ENCODE results near the gene PCDH15.

Gene PCDH15
- total RNA-seq = 0 to 0.13 (median 0) reads per million in 9 experiments

GRCh38 chr10:54800741-54801421, at the start of gene PCDH15:
Gene PCDH15 (minus strand): TSS chr10:54801231. CDS start chr10:54664262, 136,969 bp downstream.
- Mint-ChIP-seq H3K9me3 (peaks cover 0 to 8% of the 10 kb centered on the region in 2 donors), H3K4me3 (no peak within 1 kb of the TSS), H3K4me1 (ENCODE audit: low read depth in 2 of 2) (no peaks in the 10 kb centered on the region), H3K27me3 (no peaks in the 10 kb centered on the region), H3K36me3 (ENCODE audit: insufficient read depth) (no peaks in the 10 kb centered on the region), H3K27ac (no peak within 1 kb of the TSS)
- ATAC-seq (replicated peaks) (no peak), DNase-seq (no peak)

GRCh38 chr10:54843932-54844331, 42.9 kb upstream of the PCDH15 start:
- no peaks in the 10 kb centered on the region for H3K4me1 Mint-ChIP-seq (ENCODE audit: low read depth in 2 of 2)
- DNase-seq = no peak

GRCh38 chr10:54843085-54843646, 42.1 kb upstream of the PCDH15 start:
- H3K36me3 Mint-ChIP-seq (ENCODE audit: insufficient read depth) = no peaks in the 10 kb centered on the region
- H3K27me3 Mint-ChIP-seq = no peaks in the 10 kb centered on the region
- no peaks in the 10 kb centered on the region for H3K4me1 Mint-ChIP-seq (ENCODE audit: low read depth in 2 of 2)
- ATAC-seq (replicated peaks) (no peak), DNase-seq (no peak)
- no peak overlapping the region for H3K27ac Mint-ChIP-seq
- H3K9me3 Mint-ChIP-seq = peaks cover 5 to 8% of the 10 kb centered on the region in 2 donors
- H3K4me3 Mint-ChIP-seq = no peak overlapping the region

More at GRCh38 chr10:54843932-54844331, 42.9 kb upstream of the PCDH15 start:
- H3K27ac Mint-ChIP-seq = no peak overlapping the region
- no peaks in the 10 kb centered on the region for H3K36me3 Mint-ChIP-seq (ENCODE audit: insufficient read depth)
- no peak for ATAC-seq (replicated peaks)
- H3K4me3 Mint-ChIP-seq = no peak overlapping the region
- peaks cover 5 to 8% of the 10 kb centered on the region in 2 donors for H3K9me3 Mint-ChIP-seq
- H3K27me3 Mint-ChIP-seq = no peaks in the 10 kb centered on the region

- H3K27ac Mint-ChIP-seq = no peak overlapping the region
- no peaks in the 10 kb centered on the region for H3K27me3 Mint-ChIP-seq
- no peak overlapping the region for H3K4me3 Mint-ChIP-seq
- no peaks in the 10 kb centered on the region for H3K4me1 Mint-ChIP-seq (ENCODE audit: low read depth in 2 of 2)
- DNase-seq = no peak
- peaks cover 9 to 14% of the 10 kb centered on the region in 2 donors for H3K9me3 Mint-ChIP-seq
- no peaks in the 10 kb centered on the region for H3K36me3 Mint-ChIP-seq (ENCODE audit: insufficient read depth)
- no peak for ATAC-seq (replicated peaks)
Observed at GRCh38 chr10:54837479-54837878, 36.4 kb upstream of the PCDH15 start.

GRCh38 chr10:54833029-54833428, 32.0 kb upstream of the PCDH15 start:
- H3K36me3 Mint-ChIP-seq (ENCODE audit: insufficient read depth) = no peaks in the 10 kb centered on the region
- no peak for ATAC-seq (replicated peaks)
- H3K9me3 Mint-ChIP-seq = peaks cover 10 to 13% of the 10 kb centered on the region in 2 donors
- H3K27ac Mint-ChIP-seq = no peak overlapping the region
- no peaks in the 10 kb centered on the region for H3K27me3 Mint-ChIP-seq
- H3K4me3 Mint-ChIP-seq = no peak overlapping the region
- H3K4me1 Mint-ChIP-seq (ENCODE audit: low read depth in 2 of 2) = no peaks in the 10 kb centered on the region
- DNase-seq = no peak

- H3K4me3 Mint-ChIP-seq = no peak overlapping the region
- no peaks in the 10 kb centered on the region for H3K4me1 Mint-ChIP-seq (ENCODE audit: low read depth in 2 of 2)
- no peak overlapping the region for H3K27ac Mint-ChIP-seq
Observed at GRCh38 chr10:54826994-54827560, 26.0 kb upstream of the PCDH15 start.

GRCh38 chr10:54815583-54815982, 14.6 kb upstream of the PCDH15 start:
- Mint-ChIP-seq H3K36me3 (ENCODE audit: insufficient read depth) (no peaks in the 10 kb centered on the region), H3K9me3 (peaks cover 6 to 24% of the 10 kb centered on the region in 2 donors), H3K27me3 (no peaks in the 10 kb centered on the region), H3K27ac (no peak overlapping the region), H3K4me3 (no peak overlapping the region), H3K4me1 (ENCODE audit: low read depth in 2 of 2) (no peaks in the 10 kb centered on the region)
- DNase-seq (no peak), ATAC-seq (replicated peaks) (no peak)

More at GRCh38 chr10:54826994-54827560, 26.0 kb upstream of the PCDH15 start:
- DNase-seq (no peak), ATAC-seq (replicated peaks) (no peak)
- Mint-ChIP-seq H3K36me3 (ENCODE audit: insufficient read depth) (no peaks in the 10 kb centered on the region), H3K27me3 (no peaks in the 10 kb centered on the region), H3K9me3 (peaks cover 7 to 9% of the 10 kb centered on the region in 2 donors)

- ATAC-seq (replicated peaks) (no peak), DNase-seq (no peak)
- H3K27me3 Mint-ChIP-seq = no peaks in the 10 kb centered on the region
- no peak overlapping the region for H3K4me3 Mint-ChIP-seq
- no peaks in the 10 kb centered on the region for H3K4me1 Mint-ChIP-seq (ENCODE audit: low read depth in 2 of 2)
- peaks cover 5 to 8% of the 10 kb centered on the region in 2 donors for H3K9me3 Mint-ChIP-seq
- H3K36me3 Mint-ChIP-seq (ENCODE audit: insufficient read depth) = no peaks in the 10 kb centered on the region
- H3K27ac Mint-ChIP-seq = no peak overlapping the region
Observed at GRCh38 chr10:54808186-54808935, 7.3 kb upstream of the PCDH15 start.

- Mint-ChIP-seq H3K4me3 (no peak overlapping the region), H3K27ac (no peak overlapping the region), H3K36me3 (ENCODE audit: insufficient read depth) (no peaks in the 10 kb centered on the region), H3K9me3 (peaks cover 0 to 8% of the 10 kb centered on the region in 2 donors), H3K4me1 (ENCODE audit: low read depth in 2 of 2) (no peaks in the 10 kb centered on the region), H3K27me3 (no peaks in the 10 kb centered on the region)
- no peak for ATAC-seq (replicated peaks)
- DNase-seq = no peak
Observed at GRCh38 chr10:54799506-54799905, 1.5 kb downstream of the PCDH15 start.

- DNase-seq = no peak
- no peak for ATAC-seq (replicated peaks)
- Mint-ChIP-seq H3K27me3 (no peaks in the 10 kb centered on the region), H3K4me1 (ENCODE audit: low read depth in 2 of 2) (no peaks in the 10 kb centered on the region), H3K27ac (no peak overlapping the region), H3K4me3 (no peak overlapping the region), H3K36me3 (ENCODE audit: insufficient read depth) (no peaks in the 10 kb centered on the region), H3K9me3 (peaks cover 0 to 5% of the 10 kb centered on the region in 2 donors)
Observed at GRCh38 chr10:54797636-54798321, 3.3 kb downstream of the PCDH15 start.

- no peaks in the 10 kb centered on the region for H3K4me1 Mint-ChIP-seq (ENCODE audit: low read depth in 2 of 2)
- no peaks in the 10 kb centered on the region for H3K36me3 Mint-ChIP-seq (ENCODE audit: insufficient read depth)
- no peak overlapping the region for H3K4me3 Mint-ChIP-seq
- H3K27me3 Mint-ChIP-seq = no peaks in the 10 kb centered on the region
- H3K9me3 Mint-ChIP-seq = peaks cover 0 to 5% of the 10 kb centered on the region in 2 donors
- ATAC-seq (replicated peaks) = no peak
- DNase-seq = no peak
- no peak overlapping the region for H3K27ac Mint-ChIP-seq
Observed at GRCh38 chr10:54796881-54797280, 4.2 kb downstream of the PCDH15 start.

GRCh38 chr10:54776622-54777021, 24.4 kb downstream of the PCDH15 start:
- H3K4me3 Mint-ChIP-seq = no peak overlapping the region
- H3K36me3 Mint-ChIP-seq (ENCODE audit: insufficient read depth) = no peaks in the 10 kb centered on the region
- no peak for DNase-seq
- ATAC-seq (replicated peaks) = no peak
- H3K9me3 Mint-ChIP-seq = peaks cover 7% of the 10 kb centered on the region in 2 donors
- no peak overlapping the region for H3K27ac Mint-ChIP-seq
- H3K27me3 Mint-ChIP-seq = no peaks in the 10 kb centered on the region
- H3K4me1 Mint-ChIP-seq (ENCODE audit: low read depth in 2 of 2) = no peaks in the 10 kb centered on the region

- H3K4me3 Mint-ChIP-seq = no peak overlapping the region
- DNase-seq (no peak), ATAC-seq (replicated peaks) (no peak)
- H3K4me1 Mint-ChIP-seq (ENCODE audit: low read depth in 2 of 2) = no peaks in the 10 kb centered on the region
- peaks cover 7% of the 10 kb centered on the region in 2 donors for H3K9me3 Mint-ChIP-seq
- H3K36me3 Mint-ChIP-seq (ENCODE audit: insufficient read depth) = no peaks in the 10 kb centered on the region
- no peak overlapping the region for H3K27ac Mint-ChIP-seq
- H3K27me3 Mint-ChIP-seq = no peaks in the 10 kb centered on the region
Observed at GRCh38 chr10:54772468-54773122, 28.4 kb downstream of the PCDH15 start.

Data from effector memory CD8-positive, alpha-beta T cell (primary cell).